ENCODE measurements around the gene SELENON. TPM values are rescaled to one million over a fixed set of nuclear protein-coding genes. Genes with fewer than 3 reads are reported as not detected.

Gene SELENON
- polyA plus RNA-seq, 4 donors: 4.7 to 52.9 (median 22.2) TPM

- FAIRE-seq (no peak), DNase-seq (no peak)
- WGBS, 3 donors: 65 to 77% (median 75%) methylated on average over 5 of the region's 5 CpGs
- Histone ChIP-seq H3K4me3 (ENCODE audit: low read depth in 1 of 3, low read length in 3 of 3) (no peak overlapping the region), H3K9me3 (ENCODE audit: control insufficient read depth in 2 of 2, insufficient read depth in 1 of 2, low read depth in 1 of 2, low read length in 1 of 2) (no peaks in the 10 kb centered on the region), H3K4me1 (ENCODE audit: control insufficient read depth in 3 of 3, insufficient read depth in 2 of 3, low read depth in 1 of 3, low read length in 2 of 3) (no peaks in the 10 kb centered on the region), H3K36me3 (ENCODE audit: control insufficient read depth in 3 of 3, insufficient read depth in 2 of 3, low read depth in 1 of 3, low read length in 3 of 3) (peaks cover 0 to 9% (median 0%) of the 10 kb centered on the region in 3 donors), H3K27ac (ENCODE audit: low read depth in 1 of 3, low read length in 2 of 3) (no peak overlapping the region), H3K27me3 (ENCODE audit: control insufficient read depth in 3 of 3, insufficient read depth in 3 of 3, low read length in 3 of 3) (peaks cover 0 to 7% (median 0%) of the 10 kb centered on the region in 3 donors)
Measured at GRCh38 chr1:25757846-25758185, 42.2 kb upstream of the SELENON start.

GRCh38 chr1:25758466-25759070 is 41.4 kb upstream of the SELENON start:
- Histone ChIP-seq H3K27ac (ENCODE audit: low read depth in 1 of 3, low read length in 2 of 3) (no peak overlapping the region), H3K9me3 (ENCODE audit: control insufficient read depth in 2 of 2, insufficient read depth in 1 of 2, low read depth in 1 of 2, low read length in 1 of 2) (no peaks in the 10 kb centered on the region), H3K4me1 (ENCODE audit: control insufficient read depth in 3 of 3, insufficient read depth in 2 of 3, low read depth in 1 of 3, low read length in 2 of 3) (no peaks in the 10 kb centered on the region), H3K36me3 (ENCODE audit: control insufficient read depth in 3 of 3, insufficient read depth in 2 of 3, low read depth in 1 of 3, low read length in 3 of 3) (peaks cover 0 to 5% (median 0%) of the 10 kb centered on the region in 3 donors), H3K4me3 (ENCODE audit: low read depth in 1 of 3, low read length in 3 of 3) (no peak overlapping the region), H3K27me3 (ENCODE audit: control insufficient read depth in 3 of 3, insufficient read depth in 3 of 3, low read length in 3 of 3) (peaks cover 0 to 7% (median 0%) of the 10 kb centered on the region in 3 donors)
- DNase-seq (no peak), FAIRE-seq (no peak)
- WGBS, 3 donors: 69 to 88% (median 71%) methylated on average over 15 of the region's 15 CpGs

GRCh38 chr1:25760122-25760719 is 39.8 kb upstream of the SELENON start:
- Histone ChIP-seq H3K27me3 (ENCODE audit: control insufficient read depth in 3 of 3, insufficient read depth in 3 of 3, low read length in 3 of 3) (peaks cover 0 to 7% (median 0%) of the 10 kb centered on the region in 3 donors), H3K4me3 (ENCODE audit: low read depth in 1 of 3, low read length in 3 of 3) (no peak overlapping the region), H3K27ac (ENCODE audit: low read depth in 1 of 3, low read length in 2 of 3) (no peak overlapping the region), H3K36me3 (ENCODE audit: control insufficient read depth in 3 of 3, insufficient read depth in 2 of 3, low read depth in 1 of 3, low read length in 3 of 3) (peaks cover 0 to 3% (median 0%) of the 10 kb centered on the region in 3 donors), H3K9me3 (ENCODE audit: control insufficient read depth in 2 of 2, insufficient read depth in 1 of 2, low read depth in 1 of 2, low read length in 1 of 2) (no peaks in the 10 kb centered on the region), H3K4me1 (ENCODE audit: control insufficient read depth in 3 of 3, insufficient read depth in 2 of 3, low read depth in 1 of 3, low read length in 2 of 3) (no peaks in the 10 kb centered on the region)
- DNase-seq: no peak
- no peak for FAIRE-seq
- WGBS, 3 donors: 89 to 91% (median 89%) methylated on average over 11 of the region's 11 CpGs

DNA sequence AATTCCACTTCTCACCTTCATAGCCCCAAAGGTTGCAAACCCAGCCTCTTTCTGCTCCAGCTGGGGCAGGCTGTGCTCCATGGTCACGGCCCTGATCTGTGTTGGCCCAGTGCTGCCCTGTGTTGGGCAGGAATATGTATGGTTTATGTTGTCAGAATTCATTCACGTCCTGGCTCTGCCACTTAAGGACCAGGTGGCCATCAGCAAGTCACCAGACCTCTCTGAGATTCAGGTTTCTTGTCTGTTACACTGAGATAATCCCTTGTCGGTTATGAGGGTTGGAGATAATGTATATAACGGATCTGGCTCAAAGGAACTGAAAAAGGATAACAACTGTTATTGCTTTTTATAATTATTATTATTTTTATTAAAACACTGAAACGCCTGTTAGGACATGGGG is 39.1 kb upstream of the SELENON start:
- no peak overlapping the region for H3K27ac ChIP-seq (ENCODE audit: low read depth in 1 of 3, low read length in 2 of 3)
- WGBS, 3 donors: 74 to 86% (median 78%) methylated on average over 5 of the region's 5 CpGs
- no peaks in the 10 kb centered on the region for H3K9me3 ChIP-seq (ENCODE audit: control insufficient read depth in 2 of 2, insufficient read depth in 1 of 2, low read depth in 1 of 2, low read length in 1 of 2)
- peaks cover 0 to 3% (median 0%) of the 10 kb centered on the region in 3 donors for H3K4me1 ChIP-seq (ENCODE audit: control insufficient read depth in 3 of 3, insufficient read depth in 2 of 3, low read depth in 1 of 3, low read length in 2 of 3)
- DNase-seq (no peak), FAIRE-seq (no peak)
- H3K36me3 ChIP-seq (ENCODE audit: control insufficient read depth in 3 of 3, insufficient read depth in 2 of 3, low read depth in 1 of 3, low read length in 3 of 3): peaks cover 0 to 3% (median 0%) of the 10 kb centered on the region in 3 donors
- H3K4me3 ChIP-seq (ENCODE audit: low read depth in 1 of 3, low read length in 3 of 3): no peak overlapping the region
- peaks cover 0 to 7% (median 0%) of the 10 kb centered on the region in 3 donors for H3K27me3 ChIP-seq (ENCODE audit: control insufficient read depth in 3 of 3, insufficient read depth in 3 of 3, low read length in 3 of 3)

- no peak for DNase-seq
- no peak overlapping the region for H3K4me3 ChIP-seq (ENCODE audit: low read depth in 1 of 3, low read length in 3 of 3)
- WGBS, 3 donors: 61 to 89% (median 84%) methylated on average over 10 of the region's 10 CpGs
- FAIRE-seq: no peak
- H3K27ac ChIP-seq (ENCODE audit: low read depth in 1 of 3, low read length in 2 of 3): no peak overlapping the region
- peaks cover 0 to 4% (median 0%) of the 10 kb centered on the region in 3 donors for H3K4me1 ChIP-seq (ENCODE audit: control insufficient read depth in 3 of 3, insufficient read depth in 2 of 3, low read depth in 1 of 3, low read length in 2 of 3)
- H3K27me3 ChIP-seq (ENCODE audit: control insufficient read depth in 3 of 3, insufficient read depth in 3 of 3, low read length in 3 of 3): peaks cover 0 to 7% (median 0%) of the 10 kb centered on the region in 3 donors
- H3K9me3 ChIP-seq (ENCODE audit: control insufficient read depth in 2 of 2, insufficient read depth in 1 of 2, low read depth in 1 of 2, low read length in 1 of 2): no peaks in the 10 kb centered on the region
- H3K36me3 ChIP-seq (ENCODE audit: control insufficient read depth in 3 of 3, insufficient read depth in 2 of 3, low read depth in 1 of 3, low read length in 3 of 3): peaks cover 0 to 7% (median 0%) of the 10 kb centered on the region in 3 donors
Measured at GRCh38 chr1:25763493-25763892, 36.5 kb upstream of the SELENON start.

GRCh38 chr1:25765136-25765922 is 34.7 kb upstream of the SELENON start:
- Histone ChIP-seq H3K4me3 (ENCODE audit: low read depth in 1 of 3, low read length in 3 of 3) (no peak overlapping the region), H3K9me3 (ENCODE audit: control insufficient read depth in 2 of 2, insufficient read depth in 1 of 2, low read depth in 1 of 2, low read length in 1 of 2) (no peaks in the 10 kb centered on the region), H3K27me3 (ENCODE audit: control insufficient read depth in 3 of 3, insufficient read depth in 3 of 3, low read length in 3 of 3) (no peaks in the 10 kb centered on the region), H3K4me1 (ENCODE audit: control insufficient read depth in 3 of 3, insufficient read depth in 2 of 3, low read depth in 1 of 3, low read length in 2 of 3) (peaks cover 0 to 17% (median 0%) of the 10 kb centered on the region in 3 donors), H3K27ac (ENCODE audit: low read depth in 1 of 3, low read length in 2 of 3) (no peak overlapping the region), H3K36me3 (ENCODE audit: control insufficient read depth in 3 of 3, insufficient read depth in 2 of 3, low read depth in 1 of 3, low read length in 3 of 3) (peaks cover 0 to 7% (median 0%) of the 10 kb centered on the region in 3 donors)
- 66 to 83% (median 70%) methylated on average over 8 of the region's 8 CpGs for WGBS, 3 donors
- FAIRE-seq (no peak), DNase-seq (no peak)

DNA sequence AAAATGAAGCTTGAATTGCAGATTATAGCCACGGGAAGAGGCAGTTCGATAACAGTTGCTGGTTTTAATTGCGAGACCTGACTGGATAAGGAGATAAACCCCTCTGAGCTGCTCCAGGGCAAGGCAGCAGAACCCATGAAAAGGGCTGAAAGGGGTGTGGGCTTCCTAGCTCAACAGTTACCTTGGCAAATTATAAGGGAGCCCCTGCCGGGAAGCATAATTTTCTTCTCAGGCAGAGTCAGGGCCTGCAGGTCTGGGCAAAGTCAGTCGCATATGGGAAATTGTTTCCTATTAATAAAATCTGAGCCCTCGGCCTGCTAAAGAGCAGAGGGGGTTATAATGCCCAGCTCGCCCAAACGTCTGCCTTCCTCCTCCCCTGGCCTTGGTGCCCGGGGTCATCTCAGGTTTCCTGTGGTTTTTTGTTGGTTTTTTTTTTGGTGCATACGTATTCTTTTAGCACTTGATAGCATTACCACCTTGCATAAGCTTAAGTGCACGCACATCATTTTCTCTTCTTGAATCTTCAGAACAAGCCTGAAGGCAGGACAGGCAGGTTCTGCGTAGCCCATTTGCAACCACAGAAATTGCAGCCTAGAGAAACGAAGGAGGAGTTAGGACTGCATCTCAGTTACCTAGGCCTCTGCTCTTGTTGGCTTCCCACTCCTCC is 33.9 kb upstream of the SELENON start:
- no peak for DNase-seq
- Histone ChIP-seq H3K4me1 (ENCODE audit: control insufficient read depth in 3 of 3, insufficient read depth in 2 of 3, low read depth in 1 of 3, low read length in 2 of 3) (peaks cover 0 to 24% (median 0%) of the 10 kb centered on the region in 3 donors), H3K9me3 (ENCODE audit: control insufficient read depth in 2 of 2, insufficient read depth in 1 of 2, low read depth in 1 of 2, low read length in 1 of 2) (no peaks in the 10 kb centered on the region), H3K27me3 (ENCODE audit: control insufficient read depth in 3 of 3, insufficient read depth in 3 of 3, low read length in 3 of 3) (no peaks in the 10 kb centered on the region), H3K36me3 (ENCODE audit: control insufficient read depth in 3 of 3, insufficient read depth in 2 of 3, low read depth in 1 of 3, low read length in 3 of 3) (peaks cover 0 to 7% (median 0%) of the 10 kb centered on the region in 3 donors), H3K4me3 (ENCODE audit: low read depth in 1 of 3, low read length in 3 of 3) (no peak overlapping the region), H3K27ac (ENCODE audit: low read depth in 1 of 3, low read length in 2 of 3) (no peak overlapping the region)
- WGBS, 3 donors: 71 to 78% (median 76%) methylated on average over 13 of the region's 13 CpGs
- no peak for FAIRE-seq

Data from small intestine (tissue), 7 donors.